ENCODE results near the gene GPR78.

Gene GPR78

DNA sequence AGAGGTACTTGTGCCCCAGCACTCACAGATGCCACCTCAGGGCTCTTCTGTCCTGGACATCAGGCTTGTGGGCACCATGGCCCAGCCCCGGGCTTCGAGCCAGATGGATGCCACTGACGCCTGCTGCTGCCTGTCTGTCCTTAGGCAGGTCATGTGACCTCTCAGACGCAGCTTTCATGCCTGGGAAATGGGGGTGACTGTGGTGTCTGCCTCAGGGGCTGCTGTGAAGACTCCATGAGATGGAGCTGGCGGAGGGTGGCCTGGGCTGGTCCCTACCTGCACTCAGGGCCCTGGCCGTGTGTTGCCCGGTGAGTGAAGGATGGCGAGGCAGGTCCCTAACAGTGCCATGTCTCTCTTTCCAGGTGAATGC is 18.9 kb downstream of the GPR78 start:
- no peak overlapping the region for H3K4me3 ChIP-seq (replicated peaks; ENCODE audit: low read depth, low read length)
- no peak for DNase-seq (ENCODE audit: extremely low read depth, low read depth)
- TF ChIP-seq, protein P1, sequence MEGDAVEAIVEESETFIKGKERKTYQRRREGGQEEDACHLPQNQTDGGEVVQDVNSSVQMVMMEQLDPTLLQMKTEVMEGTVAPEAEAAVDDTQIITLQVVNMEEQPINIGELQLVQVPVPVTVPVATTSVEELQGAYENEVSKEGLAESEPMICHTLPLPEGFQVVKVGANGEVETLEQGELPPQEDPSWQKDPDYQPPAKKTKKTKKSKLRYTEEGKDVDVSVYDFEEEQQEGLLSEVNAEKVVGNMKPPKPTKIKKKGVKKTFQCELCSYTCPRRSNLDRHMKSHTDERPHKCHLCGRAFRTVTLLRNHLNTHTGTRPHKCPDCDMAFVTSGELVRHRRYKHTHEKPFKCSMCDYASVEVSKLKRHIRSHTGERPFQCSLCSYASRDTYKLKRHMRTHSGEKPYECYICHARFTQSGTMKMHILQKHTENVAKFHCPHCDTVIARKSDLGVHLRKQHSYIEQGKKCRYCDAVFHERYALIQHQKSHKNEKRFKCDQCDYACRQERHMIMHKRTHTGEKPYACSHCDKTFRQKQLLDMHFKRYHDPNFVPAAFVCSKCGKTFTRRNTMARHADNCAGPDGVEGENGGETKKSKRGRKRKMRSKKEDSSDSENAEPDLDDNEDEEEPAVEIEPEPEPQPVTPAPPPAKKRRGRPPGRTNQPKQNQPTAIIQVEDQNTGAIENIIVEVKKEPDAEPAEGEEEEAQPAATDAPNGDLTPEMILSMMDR (IDR thresholded peaks at IDR 0.05; ENCODE audit: low read depth, low read length, missing control alignments): no peak

DNA sequence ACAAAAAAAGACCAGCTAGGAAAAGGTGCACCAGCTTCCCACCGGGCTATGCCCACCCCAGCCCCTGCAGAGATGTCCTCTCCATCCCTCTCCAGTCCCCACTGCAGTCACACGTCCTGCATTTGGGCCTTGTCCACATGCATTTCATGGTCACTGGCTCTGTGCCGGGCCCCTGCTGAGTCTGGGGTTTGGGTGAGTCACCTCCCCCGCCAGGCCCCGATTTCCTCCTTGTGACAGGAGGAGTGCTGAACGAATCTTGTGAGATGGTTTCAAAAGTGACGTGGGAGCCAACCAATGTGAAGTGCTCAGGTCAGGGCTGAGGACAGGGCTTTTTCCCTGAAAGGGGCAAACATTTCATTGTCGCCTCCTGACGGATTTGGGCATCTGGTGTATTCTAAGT is 19.5 kb downstream of the GPR78 start:
- TF ChIP-seq, protein P1 (IDR thresholded peaks at IDR 0.05; ENCODE audit: low read depth, low read length, missing control alignments): no peak
- no peak overlapping the region for H3K4me3 ChIP-seq (replicated peaks; ENCODE audit: low read depth, low read length)
- no peak for DNase-seq (ENCODE audit: extremely low read depth, low read depth)

DNA sequence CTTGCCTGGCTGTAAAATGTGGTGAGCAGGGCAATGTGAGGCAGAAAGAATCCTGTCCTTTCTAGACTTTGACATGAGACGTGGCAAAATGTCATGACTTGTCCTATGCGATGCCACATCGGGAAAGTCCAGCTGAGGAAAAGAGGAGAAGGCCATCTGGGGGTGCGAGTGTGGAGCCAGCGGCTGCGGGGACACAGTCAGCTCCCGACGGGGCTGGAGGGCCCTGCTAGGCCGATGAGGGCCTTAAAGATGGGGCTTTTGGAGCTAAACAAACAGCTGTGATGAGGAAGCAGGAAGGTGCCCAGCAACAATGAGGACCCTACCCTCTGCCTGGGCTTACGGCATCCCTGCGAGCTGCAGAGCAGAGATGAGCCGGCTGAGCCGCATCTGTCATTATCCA is 20.1 kb downstream of the GPR78 start:
- no peak for DNase-seq (ENCODE audit: extremely low read depth, low read depth)
- no peak overlapping the region for H3K4me3 ChIP-seq (replicated peaks; ENCODE audit: low read depth, low read length)
- TF ChIP-seq, protein P1 (IDR thresholded peaks at IDR 0.05; ENCODE audit: low read depth, low read length, missing control alignments): no peak

DNA sequence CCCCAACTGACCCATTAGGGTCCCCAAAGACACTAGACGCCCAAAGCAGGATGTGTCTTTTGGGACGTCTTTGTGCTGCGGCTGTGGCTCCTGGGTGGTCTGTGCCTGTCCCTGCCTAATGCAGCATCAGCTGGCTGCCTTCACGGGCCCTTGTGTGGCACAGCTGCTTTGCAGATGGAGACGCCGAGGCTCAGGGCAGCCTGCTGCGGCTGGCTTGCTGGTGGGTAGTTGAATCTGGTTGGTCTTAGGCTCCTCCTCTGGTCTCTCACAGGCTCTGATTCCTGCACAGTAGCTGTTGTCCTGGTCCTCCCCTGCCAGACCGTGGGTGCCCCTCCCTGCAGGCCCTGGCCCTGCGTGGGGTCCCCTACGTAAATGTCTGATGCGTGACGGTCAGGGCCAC is 20.5 kb downstream of the GPR78 start:
- TF ChIP-seq, protein P1 (IDR thresholded peaks at IDR 0.05; ENCODE audit: low read depth, low read length, missing control alignments): no peak
- no peak overlapping the region for H3K4me3 ChIP-seq (replicated peaks; ENCODE audit: low read depth, low read length)
- no peak for DNase-seq (ENCODE audit: extremely low read depth, low read depth)

DNA sequence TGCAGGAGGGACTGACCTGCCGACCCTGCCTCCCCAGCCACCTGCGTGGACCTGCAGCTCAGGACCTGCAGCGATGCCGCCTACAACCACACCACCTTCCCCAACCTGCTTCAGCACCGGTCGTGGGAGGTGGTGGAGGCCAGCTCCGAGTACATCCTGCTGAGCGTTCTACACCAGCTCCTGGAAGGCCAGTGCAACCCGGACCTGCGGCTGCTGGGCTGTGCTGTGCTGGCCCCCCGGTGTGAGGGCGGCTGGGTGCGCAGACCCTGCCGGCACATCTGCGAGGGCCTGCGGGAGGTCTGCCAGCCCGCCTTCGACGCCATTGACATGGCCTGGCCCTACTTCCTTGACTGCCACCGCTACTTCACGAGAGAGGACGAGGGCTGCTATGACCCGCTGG is 20.9 kb downstream of the GPR78 start:
- no peak overlapping the region for H3K4me3 ChIP-seq (replicated peaks; ENCODE audit: low read depth, low read length)
- DNase-seq (ENCODE audit: extremely low read depth, low read depth): no peak
- TF ChIP-seq, protein P1 (IDR thresholded peaks at IDR 0.05; ENCODE audit: low read depth, low read length, missing control alignments): no peak

DNA sequence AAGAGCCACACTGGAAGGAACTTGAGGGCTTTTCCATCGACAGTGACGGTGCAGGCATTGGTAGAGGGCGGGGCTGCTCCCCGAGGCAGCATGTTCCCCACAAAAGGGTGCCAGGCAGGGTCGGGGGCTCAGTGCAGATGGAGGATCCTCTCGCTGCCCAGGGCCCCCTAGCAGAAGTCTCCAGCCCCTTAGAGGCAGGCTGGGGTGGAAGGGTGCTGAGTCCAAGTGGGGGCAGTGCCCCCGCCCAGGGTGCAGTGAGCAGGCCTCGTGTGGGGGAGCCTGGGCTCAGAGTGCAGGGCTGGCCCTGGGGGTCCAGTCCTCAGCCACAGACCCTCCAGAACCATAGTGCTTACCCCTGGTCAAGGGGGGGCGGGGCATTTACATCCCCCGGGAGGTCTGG is 21.4 kb downstream of the GPR78 start:
- H3K4me3 ChIP-seq (replicated peaks; ENCODE audit: low read depth, low read length): no peak overlapping the region
- TF ChIP-seq, protein P1 (IDR thresholded peaks at IDR 0.05; ENCODE audit: low read depth, low read length, missing control alignments): no peak
- no peak for DNase-seq (ENCODE audit: extremely low read depth, low read depth)

DNA sequence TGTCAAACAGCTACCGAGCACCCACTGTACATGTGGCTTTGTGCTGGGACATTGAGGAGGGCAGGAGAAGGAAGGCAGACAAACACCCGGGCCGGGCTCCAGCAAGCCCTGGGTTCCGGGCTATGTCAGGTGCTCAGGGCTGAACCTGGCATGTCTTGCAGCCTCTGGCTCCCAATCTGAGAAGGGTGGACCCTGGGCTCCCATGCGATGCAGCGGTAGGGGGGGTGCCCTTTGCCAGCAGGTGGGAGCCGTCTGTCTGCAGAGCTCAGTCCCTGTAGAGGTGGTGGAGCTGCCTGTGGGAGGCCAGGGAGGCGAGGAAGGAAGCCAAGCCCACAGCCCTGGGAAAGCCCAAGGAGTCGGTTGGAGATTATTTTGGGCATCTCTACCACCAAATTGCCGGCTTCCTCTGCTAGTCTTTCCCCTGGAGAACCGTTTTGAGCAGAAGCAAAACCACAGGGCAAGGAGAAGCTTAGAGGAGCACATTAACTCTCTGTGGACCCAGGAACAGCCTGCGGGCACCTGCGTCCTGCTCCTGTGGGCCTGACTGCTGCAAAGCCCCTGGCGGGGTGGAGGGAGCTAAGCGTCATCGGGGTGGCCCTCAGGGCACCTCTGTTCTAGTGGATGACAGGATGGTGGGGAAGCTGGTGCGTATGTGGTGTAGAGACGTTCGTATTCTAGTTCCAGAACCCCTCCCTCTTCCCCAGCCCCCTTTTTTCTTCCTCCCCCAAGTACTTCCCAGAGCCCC is 22.7 kb downstream of the GPR78 start:
- H3K4me3 ChIP-seq (replicated peaks; ENCODE audit: low read depth, low read length): no peak overlapping the region
- TF ChIP-seq, protein P1 (IDR thresholded peaks at IDR 0.05; ENCODE audit: low read depth, low read length, missing control alignments): no peak
- no peak for DNase-seq (ENCODE audit: extremely low read depth, low read depth)
